ENCODE measurements around the gene CTU1. TPM values are rescaled to one million over a fixed set of nuclear protein-coding genes. Genes with fewer than 3 reads are reported as not detected.

Gene CTU1
- total RNA-seq, 1 donor from 2014 or later, result 7.4 TPM

DNA sequence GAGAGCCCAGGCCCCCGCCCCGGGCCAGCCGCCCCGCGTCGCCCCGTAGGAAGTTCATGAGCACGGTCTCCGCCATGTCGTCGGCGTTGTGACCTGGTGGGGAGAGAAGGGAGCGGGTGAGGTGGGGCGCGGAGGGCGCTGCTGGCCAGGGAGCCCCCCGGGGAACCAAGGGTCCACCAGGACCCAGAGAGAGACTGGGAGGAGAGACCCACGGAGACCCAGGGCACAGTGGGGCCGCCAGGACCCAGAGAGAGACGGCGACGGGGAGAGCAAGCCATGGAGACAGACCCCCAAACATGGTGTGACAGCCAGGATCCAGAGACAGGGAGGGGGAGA lies 9.2 kb downstream of the CTU1 start:
- Mint-ChIP-seq H3K27ac (no peak overlapping the region), H3K4me3 (ENCODE audit: low read depth) (no peak overlapping the region)

DNA sequence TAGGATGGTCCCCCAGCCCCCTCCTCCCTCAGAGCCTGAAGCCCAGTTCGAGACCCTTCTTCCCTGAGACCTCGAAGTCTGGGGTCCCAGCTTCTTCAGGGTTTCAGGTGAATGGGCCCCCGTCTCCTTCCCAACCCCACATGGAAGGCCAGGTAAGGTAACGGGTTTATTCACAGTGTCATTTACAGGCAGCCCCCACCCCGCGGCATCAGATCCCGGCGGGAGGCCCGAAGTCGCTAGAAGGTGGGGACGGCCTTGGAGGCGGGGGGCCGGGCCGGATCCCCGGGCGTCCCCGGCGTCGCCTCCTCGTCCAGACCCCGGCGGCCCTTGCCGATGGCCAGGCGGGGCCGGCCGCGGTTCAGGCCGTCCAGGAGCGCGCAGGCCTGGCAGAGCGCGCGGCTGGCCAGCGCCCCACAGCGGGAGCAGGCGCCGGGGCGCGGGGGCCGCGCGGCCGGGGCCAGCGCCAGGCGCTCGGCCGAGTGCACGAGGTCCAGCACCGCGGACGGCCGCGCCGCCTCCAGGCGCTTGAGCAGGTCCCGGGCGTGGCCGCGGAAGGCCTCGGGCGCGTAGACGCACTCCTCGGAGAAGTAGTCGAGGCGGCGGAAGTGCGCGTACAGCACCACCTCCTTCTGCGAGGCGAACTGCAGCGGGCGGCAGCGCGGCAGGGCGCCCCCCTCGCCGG lies 9.7 kb downstream of the CTU1 start:
- no peak overlapping the region for H3K27ac Mint-ChIP-seq
- TF ChIP-seq, protein P1, sequence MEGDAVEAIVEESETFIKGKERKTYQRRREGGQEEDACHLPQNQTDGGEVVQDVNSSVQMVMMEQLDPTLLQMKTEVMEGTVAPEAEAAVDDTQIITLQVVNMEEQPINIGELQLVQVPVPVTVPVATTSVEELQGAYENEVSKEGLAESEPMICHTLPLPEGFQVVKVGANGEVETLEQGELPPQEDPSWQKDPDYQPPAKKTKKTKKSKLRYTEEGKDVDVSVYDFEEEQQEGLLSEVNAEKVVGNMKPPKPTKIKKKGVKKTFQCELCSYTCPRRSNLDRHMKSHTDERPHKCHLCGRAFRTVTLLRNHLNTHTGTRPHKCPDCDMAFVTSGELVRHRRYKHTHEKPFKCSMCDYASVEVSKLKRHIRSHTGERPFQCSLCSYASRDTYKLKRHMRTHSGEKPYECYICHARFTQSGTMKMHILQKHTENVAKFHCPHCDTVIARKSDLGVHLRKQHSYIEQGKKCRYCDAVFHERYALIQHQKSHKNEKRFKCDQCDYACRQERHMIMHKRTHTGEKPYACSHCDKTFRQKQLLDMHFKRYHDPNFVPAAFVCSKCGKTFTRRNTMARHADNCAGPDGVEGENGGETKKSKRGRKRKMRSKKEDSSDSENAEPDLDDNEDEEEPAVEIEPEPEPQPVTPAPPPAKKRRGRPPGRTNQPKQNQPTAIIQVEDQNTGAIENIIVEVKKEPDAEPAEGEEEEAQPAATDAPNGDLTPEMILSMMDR (IDR thresholded peaks at IDR 0.05; ENCODE audit: unreplicated experiment), result no peak
- H3K4me3 Mint-ChIP-seq (ENCODE audit: low read depth), result no peak overlapping the region

More for the DNA sequence above, 9.2 kb downstream of the CTU1 start:
- TF ChIP-seq, protein P1 (IDR thresholded peaks at IDR 0.05; ENCODE audit: unreplicated experiment), result no peak
- Mint-ChIP-seq H3K27me3 (peaks cover 4% of the 10 kb centered on the region), H3K36me3 (ENCODE audit: insufficient read depth) (peaks cover 2% of the 10 kb centered on the region), H3K4me1 (ENCODE audit: low read depth) (peaks cover 5% of the 10 kb centered on the region), H3K9me3 (ENCODE audit: low read depth) (no peaks in the 10 kb centered on the region)
- no peak for DNase-seq (ENCODE audit: low spot score, unreplicated experiment)

DNA sequence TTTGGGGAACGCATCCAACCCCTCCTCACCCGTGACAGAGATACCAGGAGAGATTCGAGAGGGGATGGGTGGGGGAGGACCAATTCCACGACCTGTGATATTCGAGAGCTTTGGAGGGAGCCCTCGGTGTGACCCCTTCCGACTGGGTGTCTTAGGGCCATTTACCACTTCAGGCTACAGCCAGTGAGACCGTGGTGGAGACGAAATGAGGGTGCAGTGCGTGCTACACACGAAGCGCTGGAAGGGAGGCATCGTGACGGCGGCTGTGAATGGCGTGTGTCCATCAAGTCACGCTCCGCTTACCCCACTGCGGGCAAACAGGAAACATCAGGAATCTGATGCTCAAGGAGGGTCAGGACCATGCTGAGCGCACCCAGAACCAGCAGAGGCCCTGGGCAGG lies 10.4 kb downstream of the CTU1 start:
- H3K4me3 Mint-ChIP-seq (ENCODE audit: low read depth), result no peak overlapping the region
- no peaks in the 10 kb centered on the region for H3K36me3 Mint-ChIP-seq (ENCODE audit: insufficient read depth)
- TF ChIP-seq, protein P1 (IDR thresholded peaks at IDR 0.05; ENCODE audit: unreplicated experiment), result no peak
- H3K9me3 Mint-ChIP-seq (ENCODE audit: low read depth), result no peaks in the 10 kb centered on the region
- H3K27ac Mint-ChIP-seq, result no peak overlapping the region
- no peak for DNase-seq (ENCODE audit: low spot score, unreplicated experiment)
- H3K27me3 Mint-ChIP-seq, result peaks cover 4% of the 10 kb centered on the region
- H3K4me1 Mint-ChIP-seq (ENCODE audit: low read depth), result peaks cover 12% of the 10 kb centered on the region

More for the DNA sequence above, 9.7 kb downstream of the CTU1 start:
- H3K9me3 Mint-ChIP-seq (ENCODE audit: low read depth), result no peaks in the 10 kb centered on the region
- peaks cover 4% of the 10 kb centered on the region for H3K27me3 Mint-ChIP-seq
- peaks cover 2% of the 10 kb centered on the region for H3K36me3 Mint-ChIP-seq (ENCODE audit: insufficient read depth)
- no peak for DNase-seq (ENCODE audit: low spot score, unreplicated experiment)
- H3K4me1 Mint-ChIP-seq (ENCODE audit: low read depth), result peaks cover 6% of the 10 kb centered on the region

DNA sequence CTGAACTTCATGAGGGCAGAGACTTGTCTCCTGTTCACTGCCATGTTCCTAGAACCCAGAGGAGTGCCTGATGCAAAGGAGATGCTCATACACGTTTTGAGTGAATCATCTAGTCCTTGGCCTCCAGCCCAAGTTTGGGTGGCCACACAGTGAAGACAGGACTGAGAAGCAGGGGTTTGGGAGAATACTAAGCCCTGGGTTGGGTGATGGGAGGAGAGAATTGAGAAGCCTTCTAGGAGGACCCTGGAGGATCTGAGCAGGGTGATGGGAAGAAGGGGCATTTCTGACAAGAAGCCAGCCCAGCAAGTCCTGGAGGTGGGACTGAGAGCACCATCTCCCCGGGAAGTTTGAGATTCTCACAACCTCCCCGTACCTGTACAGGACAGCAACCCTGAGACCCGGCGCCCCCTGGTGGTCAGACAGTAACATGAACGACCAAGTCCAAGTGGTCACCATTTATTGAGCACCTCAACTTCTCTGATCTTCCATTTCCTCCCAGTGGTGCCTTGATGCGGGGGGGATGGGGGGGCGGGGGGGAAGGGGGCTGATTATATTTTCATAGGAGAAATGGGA lies 11.0 kb downstream of the CTU1 start:
- TF ChIP-seq, protein P1 (IDR thresholded peaks at IDR 0.05; ENCODE audit: unreplicated experiment), result peak; percentile 72
- no peak overlapping the region for H3K4me3 Mint-ChIP-seq (ENCODE audit: low read depth)
- peaks cover 12% of the 10 kb centered on the region for H3K4me1 Mint-ChIP-seq (ENCODE audit: low read depth)
- no peaks in the 10 kb centered on the region for H3K36me3 Mint-ChIP-seq (ENCODE audit: insufficient read depth)
- peaks cover 9% of the 10 kb centered on the region for H3K27me3 Mint-ChIP-seq
- no peak overlapping the region for H3K27ac Mint-ChIP-seq
- H3K9me3 Mint-ChIP-seq (ENCODE audit: low read depth), result no peaks in the 10 kb centered on the region
- DNase-seq (ENCODE audit: low spot score, unreplicated experiment), result peak; percentile 68

DNA sequence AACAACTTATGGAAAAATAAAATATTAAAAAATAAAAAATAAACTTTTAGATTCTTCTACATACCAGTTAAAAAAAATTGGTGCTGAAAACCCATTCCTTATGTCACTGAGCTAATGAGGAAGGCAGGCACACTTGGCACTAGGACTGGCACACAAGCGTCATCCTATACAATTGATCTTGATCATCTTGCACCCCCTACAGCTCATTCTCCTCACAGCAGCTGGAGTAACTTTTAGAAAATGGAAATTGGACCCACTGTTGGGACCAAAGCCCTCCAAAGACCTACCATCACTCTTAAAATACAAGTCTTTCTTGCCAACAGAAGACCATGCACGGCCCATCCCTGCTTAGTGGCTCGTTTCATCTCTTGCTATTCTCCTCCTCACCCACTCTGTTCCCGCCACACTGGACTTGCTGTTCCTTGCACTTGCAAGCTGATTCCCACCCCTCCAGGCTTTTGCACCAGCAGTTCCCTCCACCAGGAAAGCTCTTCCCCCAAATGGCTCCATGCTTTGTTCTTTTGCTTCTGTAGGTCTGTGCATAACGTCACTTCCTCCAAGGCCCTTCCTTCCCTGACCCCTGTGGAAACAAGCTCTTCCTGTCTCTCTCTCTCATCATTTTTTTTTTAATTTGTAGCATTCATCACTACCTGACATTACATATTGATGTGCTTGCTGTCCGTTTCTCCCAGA lies 11.6 kb downstream of the CTU1 start:
- no peak for DNase-seq (ENCODE audit: low spot score, unreplicated experiment)
- peaks cover 12% of the 10 kb centered on the region for H3K4me1 Mint-ChIP-seq (ENCODE audit: low read depth)
- H3K36me3 Mint-ChIP-seq (ENCODE audit: insufficient read depth), result no peaks in the 10 kb centered on the region
- no peak overlapping the region for H3K27ac Mint-ChIP-seq
- TF ChIP-seq, protein P1 (IDR thresholded peaks at IDR 0.05; ENCODE audit: unreplicated experiment), result peak; percentile 39
- H3K4me3 Mint-ChIP-seq (ENCODE audit: low read depth), result no peak overlapping the region
- H3K27me3 Mint-ChIP-seq, result peaks cover 10% of the 10 kb centered on the region
- no peaks in the 10 kb centered on the region for H3K9me3 Mint-ChIP-seq (ENCODE audit: low read depth)

All from progenitor cell of endocrine pancreas (in vitro differentiated cells).